Measurements from ENCODE around the gene CDK5RAP1. TPM values are rescaled to one million over a fixed set of nuclear protein-coding genes. Genes with fewer than 3 reads are reported as not detected.

CDK5RAP1 gene
- total RNA-seq, 1 donor from 2014 or later: 27.4 TPM

- no peak for DNase-seq (ENCODE audit: low read depth)
- Histone ChIP-seq H3K36me3 (ENCODE audit: control insufficient read depth, insufficient read depth, low read length) (peaks cover 5% of the 10 kb centered on the region), H3K27me3 (ENCODE audit: control insufficient read depth, insufficient read depth, low read length) (no peaks in the 10 kb centered on the region), H3K4me3 (ENCODE audit: low read depth, low read length) (no peak overlapping the region)
- TF ChIP-seq, protein P1, sequence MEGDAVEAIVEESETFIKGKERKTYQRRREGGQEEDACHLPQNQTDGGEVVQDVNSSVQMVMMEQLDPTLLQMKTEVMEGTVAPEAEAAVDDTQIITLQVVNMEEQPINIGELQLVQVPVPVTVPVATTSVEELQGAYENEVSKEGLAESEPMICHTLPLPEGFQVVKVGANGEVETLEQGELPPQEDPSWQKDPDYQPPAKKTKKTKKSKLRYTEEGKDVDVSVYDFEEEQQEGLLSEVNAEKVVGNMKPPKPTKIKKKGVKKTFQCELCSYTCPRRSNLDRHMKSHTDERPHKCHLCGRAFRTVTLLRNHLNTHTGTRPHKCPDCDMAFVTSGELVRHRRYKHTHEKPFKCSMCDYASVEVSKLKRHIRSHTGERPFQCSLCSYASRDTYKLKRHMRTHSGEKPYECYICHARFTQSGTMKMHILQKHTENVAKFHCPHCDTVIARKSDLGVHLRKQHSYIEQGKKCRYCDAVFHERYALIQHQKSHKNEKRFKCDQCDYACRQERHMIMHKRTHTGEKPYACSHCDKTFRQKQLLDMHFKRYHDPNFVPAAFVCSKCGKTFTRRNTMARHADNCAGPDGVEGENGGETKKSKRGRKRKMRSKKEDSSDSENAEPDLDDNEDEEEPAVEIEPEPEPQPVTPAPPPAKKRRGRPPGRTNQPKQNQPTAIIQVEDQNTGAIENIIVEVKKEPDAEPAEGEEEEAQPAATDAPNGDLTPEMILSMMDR (IDR thresholded peaks at IDR 0.05; ENCODE audit: insufficient read depth, low read length, severe bottlenecking): no peak
- no peak for FAIRE-seq
Measured at GRCh38 chr20:33386673-33387072, 14.6 kb downstream of the CDK5RAP1 start.

GRCh38 chr20:33377366-33377765 is 24.0 kb downstream of the CDK5RAP1 start:
- peaks cover 8% of the 10 kb centered on the region for H3K36me3 ChIP-seq (ENCODE audit: control insufficient read depth, insufficient read depth, low read length)
- no peak for DNase-seq (ENCODE audit: low read depth)
- no peaks in the 10 kb centered on the region for H3K27me3 ChIP-seq (ENCODE audit: control insufficient read depth, insufficient read depth, low read length)
- TF ChIP-seq, protein P1 (IDR thresholded peaks at IDR 0.05; ENCODE audit: insufficient read depth, low read length, severe bottlenecking): no peak
- H3K4me3 ChIP-seq (ENCODE audit: low read depth, low read length): no peak overlapping the region
- no peak for FAIRE-seq

DNA sequence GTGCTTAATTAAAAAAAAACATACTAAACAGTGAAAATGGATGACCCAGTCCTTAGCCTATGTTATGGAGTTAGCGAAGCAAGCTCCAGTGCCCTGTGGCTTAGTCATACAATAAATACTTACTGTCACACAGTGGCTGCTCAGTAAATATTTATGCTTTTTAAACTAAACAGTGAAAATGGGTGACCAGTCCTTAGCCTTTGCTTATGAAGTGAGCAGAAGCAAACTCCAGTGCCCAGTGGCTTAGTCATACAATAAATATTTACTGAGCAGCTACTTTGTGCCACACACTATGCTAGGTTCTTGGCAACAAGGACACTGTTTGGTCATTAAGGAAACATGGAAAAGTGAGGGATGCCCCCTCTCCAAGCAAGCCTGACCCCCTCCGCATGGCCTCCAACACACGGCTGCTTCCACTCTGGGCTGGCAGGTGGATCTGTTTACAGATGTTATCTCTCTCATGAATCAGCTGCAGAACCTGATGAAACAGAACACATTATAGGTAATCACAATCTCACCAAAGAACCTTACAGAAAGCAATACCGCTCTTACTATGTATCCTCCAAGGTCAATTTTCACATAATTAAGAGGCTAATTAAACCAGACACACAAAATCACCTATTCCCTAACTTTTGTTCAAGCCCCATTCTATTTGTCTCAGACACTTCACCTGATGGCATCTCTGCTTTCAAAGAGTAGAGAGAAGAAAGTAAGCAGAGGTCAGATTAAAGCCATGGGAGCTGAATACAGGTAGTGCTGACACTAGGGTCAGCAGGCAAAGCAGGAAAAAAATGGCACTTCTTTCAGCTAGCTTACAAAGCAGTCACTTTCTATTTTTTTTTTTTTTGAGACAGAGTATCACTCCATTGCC is 27.3 kb downstream of the CDK5RAP1 start:
- peak; percentile 65 for DNase-seq (ENCODE audit: low read depth)
- Histone ChIP-seq H3K36me3 (ENCODE audit: control insufficient read depth, insufficient read depth, low read length) (peaks cover 7% of the 10 kb centered on the region), H3K27me3 (ENCODE audit: control insufficient read depth, insufficient read depth, low read length) (no peaks in the 10 kb centered on the region), H3K4me3 (ENCODE audit: low read depth, low read length) (no peak overlapping the region)
- no peak for FAIRE-seq
- TF ChIP-seq, protein P1 (IDR thresholded peaks at IDR 0.05; ENCODE audit: insufficient read depth, low read length, severe bottlenecking): no peak

- H3K27me3 ChIP-seq (ENCODE audit: control insufficient read depth, insufficient read depth, low read length): no peaks in the 10 kb centered on the region
- TF ChIP-seq, protein P1 (IDR thresholded peaks at IDR 0.05; ENCODE audit: insufficient read depth, low read length, severe bottlenecking): no peak
- FAIRE-seq (peak; percentile 66), DNase-seq (ENCODE audit: low read depth) (peak; percentile 58)
- H3K4me3 ChIP-seq (ENCODE audit: low read depth, low read length): no peak overlapping the region
- H3K36me3 ChIP-seq (ENCODE audit: control insufficient read depth, insufficient read depth, low read length): peaks cover 5% of the 10 kb centered on the region
Measured at GRCh38 chr20:33372993-33373441, 28.3 kb downstream of the CDK5RAP1 start.

DNA sequence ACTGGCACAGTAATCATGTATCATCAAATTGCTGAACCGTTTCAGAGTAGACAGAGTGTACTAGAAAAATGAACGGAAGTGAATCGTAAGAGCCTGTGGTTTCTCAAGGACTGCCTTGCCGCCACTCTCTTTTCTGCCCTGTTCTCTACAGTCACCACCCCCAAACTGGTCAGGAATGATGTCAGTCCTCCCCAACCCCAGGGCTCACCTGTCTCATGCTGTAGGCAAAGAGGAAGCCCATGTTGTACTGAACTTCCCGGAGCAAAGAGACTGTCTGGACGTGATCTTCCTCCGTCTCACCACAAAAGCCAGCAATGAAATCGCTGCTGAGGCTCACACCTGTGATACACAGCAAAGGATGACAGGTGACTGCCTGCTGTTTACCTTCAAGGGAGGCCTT is 31.0 kb downstream of the CDK5RAP1 start:
- H3K4me3 ChIP-seq (ENCODE audit: low read depth, low read length): no peak overlapping the region
- H3K27me3 ChIP-seq (ENCODE audit: control insufficient read depth, insufficient read depth, low read length): no peaks in the 10 kb centered on the region
- DNase-seq (ENCODE audit: low read depth) (peak; percentile 32), FAIRE-seq (no peak)
- H3K36me3 ChIP-seq (ENCODE audit: control insufficient read depth, insufficient read depth, low read length): peaks cover 7% of the 10 kb centered on the region
- TF ChIP-seq, protein P1 (IDR thresholded peaks at IDR 0.05; ENCODE audit: insufficient read depth, low read length, severe bottlenecking): no peak
